Putamen (tissue), 1 donor: ENCODE results near the gene SMAP2.

ENCODE experiments used
- DNase-seq: peaks from one replicate; pipeline ENCODE4 v3.0.0-alpha.2; 2016; ENCODE audit warnings: low spot score

Gene SMAP2

DNA sequence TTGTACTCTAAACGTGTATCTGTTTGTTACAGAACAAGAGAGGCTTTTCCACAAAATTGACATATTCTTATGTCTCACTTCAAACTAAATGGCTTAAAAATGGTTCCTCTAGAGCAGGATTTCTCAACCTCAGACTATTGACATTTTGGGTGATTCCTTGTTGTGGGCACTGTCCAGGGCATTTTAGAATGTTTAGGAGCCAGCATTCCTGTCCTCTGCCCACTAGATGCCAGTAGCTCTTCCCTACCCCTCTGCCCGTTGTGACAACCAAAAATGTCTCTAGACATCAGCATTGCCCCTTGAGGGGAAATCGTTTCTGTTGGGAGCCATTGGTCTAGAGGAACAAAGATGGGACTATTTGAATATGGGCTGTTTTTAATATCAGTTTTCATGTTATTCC is 17.3 kb downstream of the SMAP2 start:
- DNase-seq = no peak

DNA sequence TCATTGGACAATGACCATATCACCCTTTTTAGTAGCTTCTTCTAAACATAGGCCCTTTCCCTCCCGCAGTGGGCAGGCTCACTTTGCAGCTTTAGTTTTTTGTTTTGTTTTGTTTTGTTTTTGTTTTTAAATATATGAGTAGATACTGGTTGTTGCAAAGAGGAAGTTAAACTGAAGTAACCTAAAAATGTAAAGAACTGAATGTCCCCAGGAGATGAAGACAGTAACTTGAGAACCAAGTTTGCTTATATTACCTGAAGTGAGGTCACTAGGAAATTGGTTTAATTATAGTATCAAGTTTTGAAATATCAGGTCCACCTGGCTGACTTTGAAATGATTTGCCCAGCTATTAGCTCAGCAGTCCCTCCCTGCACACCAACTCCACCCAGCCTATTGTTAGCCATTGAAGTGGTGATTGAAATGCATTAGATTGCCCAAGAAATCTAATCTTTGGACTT is 18.2 kb downstream of the SMAP2 start:
- DNase-seq = no peak

DNA sequence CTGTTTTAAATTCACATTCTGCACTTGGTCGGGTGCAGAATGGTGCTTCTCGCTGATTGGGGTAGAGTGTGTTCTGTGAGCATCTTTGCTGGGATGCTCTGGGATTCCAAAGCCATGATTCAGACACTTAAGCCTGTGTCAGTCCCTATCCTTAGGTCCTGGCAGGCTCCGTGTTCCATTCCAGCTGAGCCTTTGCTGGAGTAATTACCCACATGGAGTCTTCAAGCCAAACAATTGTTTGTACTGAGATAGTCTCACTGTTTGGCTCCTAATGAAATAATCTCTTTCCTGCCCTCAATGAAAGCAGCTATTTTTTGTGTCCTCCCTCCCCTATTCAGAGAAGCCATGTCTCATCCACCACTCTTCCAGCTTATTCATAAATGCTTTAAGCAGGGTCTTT is 18.7 kb downstream of the SMAP2 start:
- DNase-seq = peak; percentile 83

DNA sequence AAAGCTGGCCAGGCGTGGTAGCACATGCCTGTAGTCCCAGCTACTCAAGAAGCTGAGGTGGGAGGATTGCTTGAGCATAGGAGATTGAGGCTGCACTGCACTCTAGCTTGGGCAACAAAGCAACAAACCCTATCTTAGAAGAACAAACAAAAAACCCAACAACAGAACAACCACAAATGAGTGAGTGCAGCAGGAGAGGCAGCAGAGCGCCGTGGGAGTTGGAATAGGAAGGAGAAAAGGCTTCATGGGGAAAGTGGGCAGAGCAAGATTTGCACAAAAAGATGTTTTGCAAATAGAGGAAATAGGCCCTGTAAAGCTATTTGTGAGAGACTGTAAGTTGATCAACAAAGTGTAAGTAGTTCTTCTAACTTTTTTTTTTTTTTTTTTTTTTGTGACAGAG is 19.6 kb downstream of the SMAP2 start:
- DNase-seq = no peak

DNA sequence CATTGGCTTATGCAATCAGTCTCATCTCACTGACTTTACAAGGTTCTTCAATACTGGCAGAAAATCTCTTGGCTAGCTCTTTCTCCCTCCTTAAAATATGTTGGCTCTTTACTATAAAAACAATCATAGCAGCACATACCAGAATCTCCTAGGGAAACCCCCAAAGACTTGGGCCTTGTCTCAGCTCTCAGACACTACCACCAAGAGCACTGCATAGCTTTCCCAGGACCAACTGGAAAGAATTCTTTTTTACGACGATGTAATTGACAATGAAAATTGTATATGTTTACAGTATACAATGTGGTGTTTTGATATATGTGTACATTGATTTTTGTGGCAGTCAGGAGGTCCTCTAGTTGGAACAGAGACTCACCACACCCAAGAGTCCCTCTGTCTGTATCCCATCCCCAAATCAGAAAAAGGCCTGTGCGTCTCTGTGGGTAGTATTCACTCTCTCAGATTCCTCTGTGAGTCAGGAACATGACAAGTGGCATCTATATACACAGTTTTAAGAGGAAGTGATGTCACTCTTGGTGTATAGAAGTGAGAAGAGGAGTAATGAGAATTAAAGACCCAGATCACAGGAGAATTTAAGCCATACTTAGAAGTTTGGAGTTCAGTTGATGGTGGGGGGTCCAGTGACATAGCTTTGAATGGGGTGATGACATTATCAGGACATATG is 21.1 kb downstream of the SMAP2 start:
- no peak for DNase-seq

DNA sequence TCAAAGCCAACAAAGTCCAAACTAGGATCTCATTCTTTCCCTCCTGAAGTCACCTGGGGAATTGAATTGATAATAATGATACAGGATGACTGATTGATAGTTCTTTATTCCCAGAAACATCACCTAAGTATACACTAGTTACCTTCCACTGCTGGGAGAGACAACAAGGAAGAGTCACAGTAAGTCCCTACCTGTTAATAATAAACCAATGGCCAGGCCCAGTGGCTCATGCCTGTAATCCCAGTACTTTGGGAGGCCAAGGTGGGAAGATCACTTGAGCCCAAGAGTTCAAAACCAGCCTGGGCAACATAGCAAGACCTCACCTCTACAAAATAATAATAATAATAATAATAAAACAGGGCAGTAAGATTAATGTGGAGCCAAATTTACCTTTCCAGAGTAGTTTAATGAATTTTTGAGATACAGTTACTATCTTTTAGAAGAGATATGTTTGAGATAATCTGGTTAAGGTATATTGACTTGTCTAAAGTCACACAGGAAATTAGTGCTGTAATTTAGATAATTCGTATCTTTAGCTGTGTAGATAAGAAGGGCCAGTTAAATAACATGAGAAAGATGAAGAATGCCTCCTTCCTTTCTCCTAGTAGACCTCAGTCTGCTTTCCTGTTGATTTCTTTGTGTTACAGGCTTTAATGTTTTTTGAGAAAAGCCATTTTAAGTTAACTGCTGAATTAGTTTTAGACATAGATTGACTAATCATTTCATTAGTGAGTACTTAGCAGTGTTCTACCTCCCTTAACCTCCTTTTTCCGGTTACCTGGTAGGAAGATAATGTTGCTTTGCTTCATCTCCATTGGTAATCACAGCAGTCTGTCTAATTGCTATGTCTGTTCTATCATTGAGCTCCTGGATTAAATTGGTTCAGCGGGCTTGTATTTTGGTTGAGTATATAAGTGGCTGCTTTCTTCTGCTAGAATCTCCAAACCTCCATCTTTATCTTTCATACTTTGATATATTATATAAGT is 22.0 kb downstream of the SMAP2 start:
- DNase-seq = no peak

DNA sequence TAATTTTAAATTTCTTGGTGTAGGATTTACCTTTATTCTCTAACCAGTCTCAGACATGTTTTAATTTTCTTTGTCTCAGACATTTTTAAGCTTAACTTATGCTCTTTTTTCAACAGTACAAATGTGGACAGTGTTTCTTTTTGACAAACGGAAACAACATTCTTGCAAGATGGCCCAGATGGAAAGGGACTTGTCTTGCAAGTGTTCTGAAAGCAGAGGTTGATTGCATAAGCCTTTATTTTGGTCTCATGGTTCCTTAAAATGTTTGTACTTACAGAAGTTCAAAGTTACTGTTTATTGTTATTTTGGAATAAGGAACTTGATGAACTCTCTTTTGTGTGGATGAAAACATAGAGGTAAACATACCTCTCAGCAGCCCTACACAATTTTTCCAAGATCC is 22.9 kb downstream of the SMAP2 start:
- DNase-seq = no peak

DNA sequence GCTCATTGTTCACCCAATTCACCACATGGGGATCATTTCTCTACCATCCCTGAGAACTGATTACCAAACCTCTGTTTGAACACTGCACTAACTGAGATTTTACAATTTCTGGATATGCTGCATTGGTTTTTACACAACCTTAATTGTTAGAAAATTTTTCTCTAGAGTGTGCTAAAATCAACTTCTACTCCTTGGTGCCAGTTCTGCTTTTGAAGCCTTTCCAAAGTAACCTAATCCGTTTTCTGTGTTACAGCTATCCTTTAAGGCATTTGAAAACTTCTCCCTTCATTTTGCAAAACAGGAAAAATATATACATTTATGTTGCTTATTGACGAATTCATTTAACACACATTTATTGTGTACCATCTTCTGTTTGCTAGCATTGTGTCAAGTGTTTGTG is 23.7 kb downstream of the SMAP2 start:
- no peak for DNase-seq

DNA sequence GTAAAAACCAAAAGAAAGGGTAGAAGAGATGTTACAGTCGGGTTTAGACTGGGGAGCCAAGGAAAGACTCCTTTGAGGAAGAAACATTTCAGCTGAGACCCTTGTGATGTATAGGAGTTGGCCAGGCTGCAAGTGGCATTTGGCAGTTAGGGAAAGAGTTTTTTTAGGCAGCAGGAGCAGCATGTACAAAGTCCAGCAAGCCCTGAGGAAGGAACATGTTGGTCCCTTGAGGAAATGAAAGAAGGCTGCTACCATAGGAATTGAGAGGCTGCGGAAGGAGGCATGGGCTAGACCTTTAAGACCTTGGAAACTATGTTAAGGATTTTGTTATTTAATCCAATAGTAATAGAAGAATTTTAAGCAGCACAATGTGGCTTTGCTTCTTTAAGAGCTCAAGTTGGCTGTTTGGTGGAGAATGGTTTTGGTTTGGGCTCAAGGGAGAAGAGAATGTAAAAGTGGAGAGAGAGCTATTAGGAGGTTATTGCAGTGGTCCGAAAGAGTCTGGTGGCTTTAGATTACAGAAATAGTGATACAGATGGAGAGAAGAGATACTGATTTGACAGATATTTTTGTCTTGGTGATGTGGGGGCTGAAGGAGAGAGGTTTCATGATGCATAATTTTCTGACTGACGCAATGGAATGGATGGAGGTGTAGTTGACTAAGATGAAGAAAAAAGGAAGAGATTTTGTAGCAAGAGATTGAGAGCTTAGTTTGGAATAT is 26.6 kb downstream of the SMAP2 start:
- no peak for DNase-seq

DNA sequence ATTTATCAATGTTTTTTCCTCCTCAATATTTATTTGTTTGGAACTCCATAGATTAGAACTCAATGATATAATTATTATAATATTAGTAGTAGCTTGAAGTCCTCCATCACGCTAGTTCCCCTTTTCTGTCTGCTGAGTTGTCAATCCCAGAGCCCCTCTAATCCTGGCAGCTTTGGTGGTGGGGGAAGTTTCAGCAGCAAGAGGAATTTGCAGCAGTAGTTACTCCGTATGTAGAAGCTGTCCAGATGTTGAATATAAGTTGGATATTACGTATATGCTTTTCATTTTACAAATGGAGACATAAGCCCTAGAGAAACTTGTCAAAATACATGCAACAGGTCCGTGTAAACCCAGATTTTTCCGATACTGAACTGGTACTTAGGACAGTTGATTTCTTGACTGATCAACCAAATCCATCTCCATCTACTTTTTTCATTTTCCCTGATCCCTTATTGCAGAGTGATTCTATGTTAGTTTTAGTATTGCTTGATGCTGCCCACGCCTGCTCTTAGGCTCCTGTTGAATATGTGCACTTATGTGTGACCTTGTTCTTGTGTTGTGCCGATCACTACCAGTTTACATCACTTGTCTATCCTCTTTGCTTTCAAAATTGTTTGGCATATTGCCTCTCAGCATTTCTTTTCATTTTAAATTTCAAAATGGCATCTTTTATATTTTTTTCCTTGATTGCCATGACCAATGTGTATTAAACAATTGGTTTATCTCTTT is 28.1 kb downstream of the SMAP2 start:
- no peak for DNase-seq

DNA sequence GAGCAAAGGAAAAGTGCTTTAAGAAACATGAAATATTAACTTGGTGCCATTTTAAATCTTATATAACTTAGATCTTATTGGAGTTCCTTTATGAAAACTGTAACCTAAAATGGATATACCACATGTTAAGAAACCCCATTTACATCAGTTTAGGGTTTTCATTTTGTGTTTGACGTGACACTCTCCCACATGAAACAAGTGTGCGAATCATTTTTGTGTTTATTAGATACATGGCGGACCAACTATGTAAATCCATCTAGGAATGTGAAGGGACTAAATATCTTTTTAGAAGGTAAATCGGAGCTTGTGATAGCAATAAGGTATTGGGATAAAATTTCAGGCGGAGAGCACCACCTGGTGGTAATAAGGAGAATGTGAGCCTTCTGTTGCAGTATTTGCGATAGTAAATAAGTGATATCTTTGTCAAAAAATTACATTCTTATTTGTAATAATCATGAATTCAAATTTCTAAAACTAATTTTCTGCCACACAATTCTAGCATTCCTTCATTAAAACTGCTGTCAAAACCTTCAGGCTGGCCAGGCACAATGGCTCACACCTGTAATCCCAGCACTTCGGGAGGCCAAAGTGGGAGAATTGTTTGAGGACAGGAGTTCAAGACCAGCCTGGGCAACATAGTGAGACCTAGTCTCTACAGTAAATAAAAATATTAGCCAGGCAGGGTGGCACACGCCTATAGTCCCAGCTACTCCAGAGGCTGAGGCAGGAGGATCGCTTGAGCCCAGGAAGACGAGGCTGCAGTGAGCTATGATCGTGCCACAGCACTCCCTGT is 31.3 kb downstream of the SMAP2 start:
- no peak for DNase-seq

DNA sequence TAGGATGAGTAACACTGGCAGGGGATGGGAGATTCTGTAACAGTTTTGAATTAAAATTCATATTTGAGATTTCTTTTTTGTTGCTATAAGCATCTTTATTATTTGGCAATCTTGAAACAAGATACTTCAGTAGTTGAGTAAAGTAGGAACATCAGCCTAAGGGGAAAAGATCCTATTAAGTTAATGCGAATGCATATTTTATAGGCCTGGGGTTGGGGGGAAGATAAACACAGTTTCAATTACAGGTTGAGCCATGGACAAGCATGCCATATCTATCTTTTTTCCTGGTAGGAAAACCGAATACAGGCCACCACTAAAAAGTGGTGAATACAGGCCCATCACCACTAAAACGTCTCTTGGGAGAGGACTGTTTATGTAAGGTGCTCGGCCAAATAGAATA is 32.3 kb downstream of the SMAP2 start:
- DNase-seq = no peak

DNA sequence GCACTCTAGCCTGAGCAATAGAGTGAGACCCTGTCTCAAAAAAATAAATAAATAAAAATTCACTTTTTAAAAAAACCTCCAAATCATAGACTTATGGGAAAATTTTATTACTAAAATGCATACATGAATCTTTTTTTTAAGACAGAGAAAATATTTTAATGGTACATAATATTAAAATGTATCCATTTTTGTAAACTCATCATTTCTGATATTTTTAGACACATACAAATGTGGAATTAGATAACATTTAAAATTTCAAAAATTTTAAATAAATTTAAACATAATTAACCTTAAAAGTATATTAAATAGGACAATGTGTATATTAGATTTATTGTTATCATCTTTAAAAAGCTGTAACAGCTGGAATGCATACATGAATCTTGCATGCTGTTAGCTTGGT is 33.9 kb downstream of the SMAP2 start:
- DNase-seq = no peak

DNA sequence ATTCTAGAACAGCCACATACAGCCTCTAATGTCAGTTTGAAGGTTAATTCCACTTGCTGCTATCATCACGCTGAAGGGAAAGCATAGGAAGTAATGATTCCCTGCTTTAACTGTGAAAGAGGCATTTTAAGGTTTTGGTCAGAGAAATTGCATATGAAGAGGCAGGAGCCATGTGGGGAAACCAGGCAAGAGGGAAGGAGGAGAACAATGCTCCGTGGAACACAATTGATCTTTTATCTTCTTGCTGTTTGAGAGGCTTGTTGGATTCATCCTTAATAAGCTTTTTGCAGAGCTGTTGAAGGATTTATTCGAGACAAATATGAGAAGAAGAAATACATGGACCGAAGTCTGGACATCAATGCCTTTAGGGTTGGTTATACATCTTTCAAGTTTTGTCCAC is 35.9 kb downstream of the SMAP2 start:
- no peak for DNase-seq

DNA sequence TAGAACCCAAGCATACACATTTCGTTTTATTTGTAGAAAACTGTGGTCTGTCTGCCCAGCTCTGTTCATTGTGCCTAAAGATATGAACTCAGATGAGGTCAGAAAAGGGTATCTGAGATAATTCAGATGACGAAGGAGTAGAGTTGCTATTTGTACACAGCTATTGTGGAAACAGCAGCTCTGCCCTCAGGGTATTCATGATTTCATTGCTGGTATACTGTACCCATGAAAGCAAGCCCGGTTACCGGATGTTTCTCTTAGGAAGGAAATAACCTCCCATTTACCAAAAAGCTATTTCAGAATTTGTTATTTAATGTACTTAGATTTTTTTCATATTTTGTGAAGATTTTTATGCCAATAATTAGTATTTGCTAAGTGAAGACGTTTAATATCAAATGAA is 37.8 kb downstream of the SMAP2 start:
- DNase-seq = no peak

DNA sequence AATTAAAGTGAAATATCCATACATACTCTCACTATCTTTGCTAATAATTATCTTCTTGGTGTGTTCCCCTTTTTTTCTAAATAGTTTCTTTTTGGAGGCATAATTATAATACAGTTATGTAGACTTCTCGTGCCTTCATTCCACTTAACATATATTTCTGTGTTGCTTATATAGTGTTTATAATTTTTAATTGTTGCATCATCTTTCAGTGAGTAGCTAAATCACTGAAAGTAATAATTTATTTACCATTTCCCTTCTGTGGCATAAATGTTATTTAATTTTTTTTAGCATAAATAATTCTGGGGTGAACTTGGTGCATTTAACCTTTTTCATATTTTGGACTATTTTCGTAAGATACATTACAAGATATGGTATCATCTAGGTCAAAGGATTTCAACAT is 38.3 kb downstream of the SMAP2 start:
- no peak for DNase-seq

DNA sequence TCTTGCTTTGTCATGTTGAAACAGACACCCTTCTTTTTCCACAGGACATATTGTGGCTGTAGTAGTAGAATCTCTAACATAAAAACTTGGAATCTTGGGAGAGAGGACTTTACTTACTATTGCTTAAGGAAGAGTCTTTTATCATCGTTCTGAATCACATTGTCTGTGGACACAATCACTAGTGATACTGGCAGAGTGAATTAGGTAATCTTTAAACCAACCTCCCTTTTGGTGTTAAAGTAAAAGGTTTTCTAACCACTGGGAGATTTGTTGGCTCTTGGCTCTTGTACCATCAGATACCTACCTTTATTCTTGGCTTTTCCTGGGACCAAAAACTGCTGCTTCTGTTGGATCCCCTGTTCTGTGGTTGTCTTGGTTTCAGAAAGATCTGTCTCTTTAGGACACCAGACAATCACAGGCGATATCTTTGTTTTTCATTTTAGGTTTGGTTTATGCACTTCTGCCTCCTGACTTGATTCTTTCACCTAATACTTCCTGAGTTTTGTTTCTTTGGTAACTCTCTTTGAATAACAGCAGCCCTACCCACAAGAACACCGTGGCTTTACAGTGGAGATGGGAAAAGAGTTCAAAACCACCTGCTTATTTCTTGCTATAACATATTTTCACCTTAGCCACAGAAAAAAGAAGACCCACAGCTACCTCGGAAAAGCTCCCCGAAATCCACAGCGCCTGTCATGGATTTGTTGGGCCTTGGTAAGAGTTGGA is 40.2 kb downstream of the SMAP2 start:
- no peak for DNase-seq

DNA sequence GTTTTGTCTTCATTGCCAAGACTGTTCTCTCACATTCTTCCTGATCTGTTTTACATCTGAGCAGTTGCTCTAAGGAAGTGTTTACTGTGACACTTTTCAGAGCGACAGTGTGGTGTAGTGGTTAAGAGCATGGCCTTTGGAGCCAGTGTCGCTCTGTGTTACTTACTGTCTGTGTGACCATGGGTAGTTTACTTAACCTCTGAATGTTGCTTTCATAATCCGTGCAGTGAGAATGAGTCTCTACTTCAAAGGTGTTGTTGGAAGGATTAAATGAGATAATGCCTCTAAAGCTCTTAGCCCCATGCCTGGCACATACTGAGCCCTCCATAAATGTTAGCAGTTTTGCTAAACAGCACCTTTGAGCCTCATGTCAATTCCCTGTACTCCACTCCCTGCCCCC is 40.8 kb downstream of the SMAP2 start:
- no peak for DNase-seq

DNA sequence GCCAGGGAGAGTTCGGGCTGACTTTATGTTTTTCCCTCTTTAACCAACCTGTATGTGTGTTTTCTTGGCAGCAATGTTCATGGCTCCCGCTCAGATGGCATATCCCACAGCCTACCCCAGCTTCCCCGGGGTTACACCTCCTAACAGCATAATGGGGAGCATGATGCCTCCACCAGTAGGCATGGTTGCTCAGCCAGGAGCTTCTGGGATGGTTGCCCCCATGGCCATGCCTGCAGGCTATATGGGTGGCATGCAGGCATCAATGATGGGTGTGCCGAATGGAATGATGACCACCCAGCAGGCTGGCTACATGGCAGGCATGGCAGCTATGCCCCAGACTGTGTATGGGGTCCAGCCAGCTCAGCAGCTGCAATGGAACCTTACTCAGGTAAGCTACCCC is 43.2 kb downstream of the SMAP2 start:
- no peak for DNase-seq
